ENCODE measurements around the gene MIPEP. TPM values are rescaled to one million over a fixed set of nuclear protein-coding genes. Genes with fewer than 3 reads are reported as not detected.

MIPEP gene
- total RNA-seq, 2 experiments from 2014 or later: 3.9 to 4.8 TPM

DNA sequence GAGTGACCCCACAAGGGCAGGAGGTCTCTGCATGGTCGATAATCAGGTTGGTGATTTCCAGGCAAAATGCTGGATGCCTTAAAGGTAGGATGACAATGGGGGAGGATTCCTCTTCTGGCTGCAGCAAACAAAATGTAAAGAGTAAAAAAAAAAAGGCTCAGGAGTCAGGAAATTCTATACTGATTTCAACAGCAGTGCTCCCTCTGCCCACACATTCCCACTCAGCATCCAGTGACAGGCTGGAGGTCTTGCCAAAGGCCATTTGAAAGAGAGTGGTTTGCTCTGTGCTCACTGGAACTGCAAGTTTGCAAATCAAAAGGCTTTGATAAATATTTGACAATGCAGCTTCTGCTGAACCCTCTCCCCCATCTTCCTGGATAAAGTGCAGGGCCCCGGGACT lies 183.6 kb downstream of the MIPEP start:
- Mint-ChIP-seq H3K9me3 (no peaks in the 10 kb centered on the region), H3K4me1 (ENCODE audit: low read depth) (no peaks in the 10 kb centered on the region), H3K36me3 (ENCODE audit: low read depth) (no peaks in the 10 kb centered on the region), H3K4me3 (no peak overlapping the region), H3K27ac (no peak overlapping the region), H3K27me3 (no peaks in the 10 kb centered on the region)
- no peak overlapping the region for H3K27ac ChIP-seq (ENCODE audit: low read depth in 1 of 2, low read length in 2 of 2)
- no peak overlapping the region for H3K4me3 ChIP-seq (ENCODE audit: low read length)
- H3K4me1 ChIP-seq (ENCODE audit: insufficient read depth, low read length): no peaks in the 10 kb centered on the region
- no peaks in the 10 kb centered on the region for H3K27me3 ChIP-seq (ENCODE audit: control insufficient read depth in 1 of 2, insufficient read depth in 2 of 2, low read length in 2 of 2)
- intact Hi-C loops (cut with DNase I, micrococcal nuclease): no loop called here
- DNase-seq: no peak
- TF ChIP-seq, protein P1, sequence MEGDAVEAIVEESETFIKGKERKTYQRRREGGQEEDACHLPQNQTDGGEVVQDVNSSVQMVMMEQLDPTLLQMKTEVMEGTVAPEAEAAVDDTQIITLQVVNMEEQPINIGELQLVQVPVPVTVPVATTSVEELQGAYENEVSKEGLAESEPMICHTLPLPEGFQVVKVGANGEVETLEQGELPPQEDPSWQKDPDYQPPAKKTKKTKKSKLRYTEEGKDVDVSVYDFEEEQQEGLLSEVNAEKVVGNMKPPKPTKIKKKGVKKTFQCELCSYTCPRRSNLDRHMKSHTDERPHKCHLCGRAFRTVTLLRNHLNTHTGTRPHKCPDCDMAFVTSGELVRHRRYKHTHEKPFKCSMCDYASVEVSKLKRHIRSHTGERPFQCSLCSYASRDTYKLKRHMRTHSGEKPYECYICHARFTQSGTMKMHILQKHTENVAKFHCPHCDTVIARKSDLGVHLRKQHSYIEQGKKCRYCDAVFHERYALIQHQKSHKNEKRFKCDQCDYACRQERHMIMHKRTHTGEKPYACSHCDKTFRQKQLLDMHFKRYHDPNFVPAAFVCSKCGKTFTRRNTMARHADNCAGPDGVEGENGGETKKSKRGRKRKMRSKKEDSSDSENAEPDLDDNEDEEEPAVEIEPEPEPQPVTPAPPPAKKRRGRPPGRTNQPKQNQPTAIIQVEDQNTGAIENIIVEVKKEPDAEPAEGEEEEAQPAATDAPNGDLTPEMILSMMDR (IDR thresholded peaks at IDR 0.05): no peak
- no peak for ATAC-seq (ENCODE audit: poor library complexity)
- H3K9me3 ChIP-seq (ENCODE audit: control insufficient read depth in 1 of 2, insufficient read depth in 1 of 2, low read length in 2 of 2): no peaks in the 10 kb centered on the region
- CTCF ChIA-PET: no interaction called here
- no peaks in the 10 kb centered on the region for H3K36me3 ChIP-seq (ENCODE audit: insufficient read depth, low read length)
- POLR2A ChIA-PET: no interaction called here

DNA sequence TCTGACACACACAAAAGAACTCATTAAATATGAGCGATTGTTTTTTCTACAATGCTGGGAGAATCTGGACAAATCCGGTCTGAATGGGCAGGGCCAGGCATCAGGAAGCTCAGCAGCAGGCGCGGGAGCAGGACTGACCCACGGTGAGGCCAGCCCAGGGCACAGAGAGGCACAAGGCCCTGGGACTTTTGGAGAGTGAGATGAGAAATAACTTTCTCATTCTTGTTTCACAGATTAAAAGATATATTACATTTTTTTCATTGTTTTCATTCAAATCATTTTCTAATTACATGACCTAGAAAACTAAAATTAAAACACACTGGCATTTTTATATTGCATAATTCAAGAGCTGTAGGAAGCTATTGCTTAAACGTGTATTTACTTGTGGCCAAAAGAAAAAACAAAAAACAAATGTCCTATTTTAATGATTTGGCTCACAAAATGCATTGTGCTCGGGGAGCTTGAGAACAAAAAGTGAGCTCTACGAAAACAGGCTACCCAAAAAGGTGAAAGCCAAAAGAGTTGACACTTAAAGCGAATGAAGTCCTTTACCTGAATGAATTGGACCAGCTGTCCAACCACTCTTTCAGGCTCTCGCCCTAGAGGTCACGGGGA lies 185.8 kb downstream of the MIPEP start:
- H3K27ac Mint-ChIP-seq: no peak overlapping the region
- Histone ChIP-seq H3K27ac (ENCODE audit: low read depth in 1 of 2, low read length in 2 of 2) (no peak overlapping the region), H3K4me3 (ENCODE audit: low read length) (no peak overlapping the region), H3K27me3 (ENCODE audit: control insufficient read depth in 1 of 2, insufficient read depth in 2 of 2, low read length in 2 of 2) (no peaks in the 10 kb centered on the region), H3K36me3 (ENCODE audit: insufficient read depth, low read length) (no peaks in the 10 kb centered on the region), H3K4me1 (ENCODE audit: insufficient read depth, low read length) (no peaks in the 10 kb centered on the region), H3K9me3 (ENCODE audit: control insufficient read depth in 1 of 2, insufficient read depth in 1 of 2, low read length in 2 of 2) (no peaks in the 10 kb centered on the region)
- DNase-seq: no peak
- no peaks in the 10 kb centered on the region for H3K36me3 Mint-ChIP-seq (ENCODE audit: low read depth)
- intact Hi-C loops (cut with DNase I, micrococcal nuclease): no loop called here
- H3K4me3 Mint-ChIP-seq: no peak overlapping the region
- POLR2A ChIA-PET: no interaction called here
- no peaks in the 10 kb centered on the region for H3K9me3 Mint-ChIP-seq
- no peak for ATAC-seq (ENCODE audit: poor library complexity)
- TF ChIP-seq, protein P1 (IDR thresholded peaks at IDR 0.05): no peak
- CTCF ChIA-PET: no interaction called here
- H3K4me1 Mint-ChIP-seq (ENCODE audit: low read depth): no peaks in the 10 kb centered on the region
- no peaks in the 10 kb centered on the region for H3K27me3 Mint-ChIP-seq

DNA sequence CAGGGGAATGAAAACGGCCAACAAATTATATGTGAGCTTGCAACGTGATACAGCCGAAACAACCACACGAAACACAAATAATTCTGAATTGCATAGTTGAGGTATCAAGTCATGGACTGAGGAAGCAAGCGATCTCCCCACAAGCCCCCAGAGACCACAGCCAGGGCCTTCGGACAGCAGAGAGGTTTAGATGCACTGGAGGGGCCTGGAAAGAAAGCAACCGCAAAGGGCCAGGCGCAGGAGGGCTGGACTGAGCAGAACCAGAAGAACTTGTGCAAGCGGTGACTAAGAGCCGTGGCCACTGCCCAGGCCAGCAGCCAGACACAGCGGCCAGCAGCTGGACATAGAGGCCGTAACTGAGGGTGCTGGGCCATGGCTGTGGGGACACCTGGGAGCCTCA lies 187.6 kb downstream of the MIPEP start:
- Histone ChIP-seq H3K4me1 (ENCODE audit: insufficient read depth, low read length) (peaks cover 3% of the 10 kb centered on the region), H3K9me3 (ENCODE audit: control insufficient read depth in 1 of 2, insufficient read depth in 1 of 2, low read length in 2 of 2) (no peaks in the 10 kb centered on the region), H3K27ac (ENCODE audit: low read depth in 1 of 2, low read length in 2 of 2) (no peak overlapping the region), H3K36me3 (ENCODE audit: insufficient read depth, low read length) (no peaks in the 10 kb centered on the region), H3K27me3 (ENCODE audit: control insufficient read depth in 1 of 2, insufficient read depth in 2 of 2, low read length in 2 of 2) (no peaks in the 10 kb centered on the region), H3K4me3 (ENCODE audit: low read length) (no peak overlapping the region)
- intact Hi-C loops (cut with DNase I, micrococcal nuclease): no loop called here
- no peaks in the 10 kb centered on the region for H3K27me3 Mint-ChIP-seq
- ATAC-seq (ENCODE audit: poor library complexity): no peak
- TF ChIP-seq, protein P1 (IDR thresholded peaks at IDR 0.05): no peak
- H3K4me1 Mint-ChIP-seq (ENCODE audit: low read depth): peaks cover 12% of the 10 kb centered on the region
- no peak for DNase-seq
- no peak overlapping the region for H3K27ac Mint-ChIP-seq
- CTCF ChIA-PET: no interaction called here
- POLR2A ChIA-PET: no interaction called here
- no peaks in the 10 kb centered on the region for H3K9me3 Mint-ChIP-seq
- no peak overlapping the region for H3K4me3 Mint-ChIP-seq
- no peaks in the 10 kb centered on the region for H3K36me3 Mint-ChIP-seq (ENCODE audit: low read depth)
